Inflammatory macrophage (primary cell): ENCODE data around the gene DMXL2.
A peak's percentile ranks its signal among the peaks of the same experiment; 100 is the strongest.
"Not testable (repeated sequence)": the region's sequence is repeated elsewhere in the genome, so short reads cannot be mapped to it uniquely, and the experiment has no call there.

Experiments
- DNase-seq, 2 donors: peaks; one replicate each; pipeline ENCODE4 v3.0.0-alpha.2; 2020 to 2022
- total RNA-seq, 18 experiments: gene quantifications; one replicate each; lab custom pipeline; 2026; ENCODE audit warnings: mixed read lengths in 6 of 18, inconsistent platforms in 2 of 18; lab: John Stamatoyannopoulos, UW

DMXL2 gene, protein sequence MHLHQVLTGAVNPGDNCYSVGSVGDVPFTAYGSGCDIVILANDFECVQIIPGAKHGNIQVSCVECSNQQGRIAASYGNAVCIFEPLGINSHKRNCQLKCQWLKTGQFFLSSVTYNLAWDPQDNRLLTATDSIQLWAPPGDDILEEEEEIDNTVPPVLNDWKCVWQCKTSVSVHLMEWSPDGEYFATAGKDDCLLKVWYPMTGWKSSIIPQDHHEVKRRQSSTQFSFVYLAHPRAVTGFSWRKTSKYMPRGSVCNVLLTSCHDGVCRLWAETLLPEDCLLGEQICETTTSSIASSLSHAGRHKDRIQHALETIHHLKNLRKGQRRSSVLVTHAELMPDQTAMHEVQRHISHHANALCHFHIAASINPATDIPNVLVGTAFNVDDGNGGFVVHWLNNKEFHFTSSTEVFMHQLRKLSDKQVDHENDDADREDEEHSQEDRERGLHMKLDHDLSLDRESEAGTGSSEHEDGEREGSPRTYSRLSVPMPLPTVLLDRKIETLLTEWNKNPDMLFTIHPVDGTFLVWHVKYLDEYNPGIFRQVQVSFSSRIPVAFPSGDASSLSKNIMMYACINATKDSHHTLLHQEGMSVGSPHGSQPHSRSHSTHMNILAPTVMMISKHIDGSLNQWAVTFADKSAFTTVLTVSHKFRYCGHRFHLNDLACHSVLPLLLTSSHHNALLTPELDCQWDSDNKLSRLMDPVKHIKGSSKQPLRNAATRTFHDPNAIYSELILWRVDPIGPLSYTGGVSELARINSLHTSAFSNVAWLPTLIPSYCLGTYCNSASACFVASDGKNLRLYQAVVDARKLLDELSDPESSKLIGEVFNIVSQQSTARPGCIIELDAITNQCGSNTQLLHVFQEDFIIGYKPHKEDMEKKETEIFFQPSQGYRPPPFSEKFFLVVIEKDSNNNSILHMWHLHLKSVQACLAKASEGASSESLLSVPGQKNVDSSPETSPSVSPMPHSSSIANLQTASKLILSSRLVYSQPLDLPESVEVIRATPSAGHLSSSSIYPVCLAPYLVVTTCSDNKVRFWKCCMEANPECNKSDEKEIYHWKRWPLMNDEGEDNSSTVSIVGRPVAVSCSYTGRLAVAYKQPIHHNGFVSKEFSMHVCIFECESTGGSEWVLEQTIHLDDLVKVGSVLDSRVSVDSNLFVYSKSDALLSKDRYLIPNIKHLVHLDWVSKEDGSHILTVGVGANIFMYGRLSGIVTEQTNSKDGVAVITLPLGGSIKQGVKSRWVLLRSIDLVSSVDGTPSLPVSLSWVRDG (N-terminal part only)
- 344 to 1,193 (median 700) reads per million in 18 experiments for total RNA-seq

GRCh38 chr15:51622604-51623370, at the start of gene DMXL2:
Gene DMXL2 (minus strand): TSS chr15:51622771. CDS start chr15:51622545, 226 bp downstream.
- DNase-seq, result peak; percentile 93 to 94

DNA sequence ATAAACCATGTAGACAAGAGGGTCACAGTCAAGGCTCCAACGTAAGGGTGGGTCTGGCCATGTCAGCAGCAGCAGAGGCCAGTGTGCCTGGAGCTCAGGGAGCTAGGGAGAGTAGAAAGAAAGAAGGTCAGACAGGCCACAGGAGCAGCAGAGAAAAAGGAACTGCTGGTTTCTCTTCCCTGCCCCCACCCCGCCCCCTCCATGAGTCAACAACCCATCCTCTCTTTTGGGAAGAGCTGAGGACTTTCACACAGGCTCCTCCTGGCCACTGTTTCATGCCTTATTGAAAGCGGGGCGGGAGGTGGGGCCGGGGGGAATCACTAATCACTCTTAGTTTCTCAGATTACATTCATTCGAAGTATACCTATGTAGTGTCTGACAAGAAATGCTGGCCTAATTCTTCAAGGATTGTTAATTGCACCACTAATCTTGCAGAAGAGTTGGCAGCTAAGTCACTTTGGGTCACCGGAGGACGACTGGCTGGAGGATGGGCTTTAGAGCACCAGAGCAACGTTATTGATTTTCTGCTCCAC, 49.6 kb upstream of the DMXL2 start:
- DNase-seq, result peak; percentile 57 to 74

DNA sequence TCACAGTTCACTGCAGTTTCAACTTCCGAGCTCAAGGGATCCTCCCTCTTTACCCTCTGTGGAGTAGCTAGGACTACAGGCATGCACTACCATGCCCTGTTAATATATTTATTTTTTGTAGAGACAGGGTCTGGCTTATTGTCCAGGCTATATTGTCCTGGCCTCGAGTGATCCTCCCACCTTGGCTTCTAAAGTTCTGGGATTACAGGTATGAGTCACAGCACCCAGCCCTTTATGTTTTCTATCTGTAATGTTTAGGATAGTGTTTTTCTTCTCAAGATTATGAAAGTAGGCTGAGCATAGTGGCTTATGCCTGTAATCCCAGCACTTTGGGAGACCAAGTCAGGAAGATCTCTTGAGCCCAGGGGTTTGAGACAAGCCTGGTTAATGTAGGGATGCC, 46.8 kb upstream of the DMXL2 start:
- no peak for DNase-seq

DNA sequence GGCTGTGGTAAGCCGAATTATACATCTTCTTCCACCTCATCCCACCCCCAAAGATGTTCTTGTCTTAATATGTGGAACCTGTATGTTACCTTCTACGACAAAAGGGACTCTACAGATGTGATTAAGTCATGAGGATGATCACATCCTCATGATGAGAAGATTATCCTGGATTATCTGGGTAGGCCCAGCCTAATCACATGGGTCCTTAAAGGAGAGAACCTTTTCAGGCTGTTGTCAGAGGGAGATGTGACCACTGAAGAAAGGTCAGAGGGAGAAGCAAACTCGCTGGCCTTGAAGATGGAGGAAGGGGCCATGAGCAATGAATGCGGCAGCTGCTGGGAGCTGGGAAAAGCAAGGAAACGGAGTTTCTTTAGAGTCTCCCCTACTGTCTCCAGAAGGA, 45.9 kb upstream of the DMXL2 start:
- no peak for DNase-seq

GRCh38 chr15:51667478-51667877, 44.9 kb upstream of the DMXL2 start:
- no peak for DNase-seq

- DNase-seq, result no peak
Measured at GRCh38 chr15:51661072-51661471, 38.5 kb upstream of the DMXL2 start.

DNA sequence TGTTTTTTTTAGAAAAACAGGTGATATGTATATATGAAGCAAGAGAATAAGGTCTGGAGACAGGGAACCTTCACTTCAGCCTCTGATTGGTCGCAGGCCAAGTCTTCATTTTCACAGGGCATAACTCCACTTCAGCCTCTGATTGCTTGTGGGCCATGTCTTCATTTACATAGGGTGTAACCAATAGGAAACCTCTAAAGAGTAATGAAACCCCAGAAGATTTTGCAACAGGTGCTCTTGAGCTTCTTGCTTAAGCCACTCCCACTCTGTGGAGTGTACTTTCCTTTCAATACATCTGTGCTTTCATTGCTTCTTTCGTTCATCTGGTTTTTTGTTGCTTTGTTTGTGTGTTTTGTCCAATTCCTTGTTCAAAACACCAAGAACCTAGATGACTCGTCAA, 36.1 kb upstream of the DMXL2 start:
- peak; percentile 61 to 66 for DNase-seq

GRCh38 chr15:51655401-51656057, 33.0 kb upstream of the DMXL2 start:
- not testable (repeated sequence) for DNase-seq

DNA sequence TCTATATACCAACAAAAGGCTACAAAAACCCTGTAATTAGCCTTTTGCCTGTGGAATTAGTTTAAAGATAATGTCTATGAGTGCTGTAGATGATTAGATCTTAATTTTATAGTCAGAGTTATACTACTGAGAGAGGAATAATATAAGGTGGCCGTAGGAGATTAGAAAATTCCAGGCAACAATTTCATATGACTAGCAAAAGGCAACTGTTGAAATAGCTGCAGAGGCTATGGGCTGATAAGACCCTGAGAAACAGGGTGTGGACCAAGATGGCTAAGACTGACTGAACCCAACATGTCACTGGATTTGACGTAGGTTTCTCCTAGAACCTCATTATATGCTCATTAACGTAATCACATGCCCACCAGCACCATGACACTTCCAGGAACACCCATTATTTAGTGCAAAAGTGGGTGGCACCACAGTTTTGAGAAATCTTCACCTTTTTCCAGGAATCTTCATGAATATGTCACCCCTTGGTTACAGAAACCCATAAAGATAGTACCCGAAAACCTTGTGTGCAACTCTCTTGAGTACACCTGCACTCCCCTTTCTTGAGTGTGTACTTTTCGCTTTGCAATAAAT, 29.6 kb upstream of the DMXL2 start:
- DNase-seq, result no peak

GRCh38 chr15:51649659-51650521, 27.3 kb upstream of the DMXL2 start:
- peak; percentile 77 to 86 for DNase-seq

- DNase-seq, result not testable (repeated sequence)
Measured at GRCh38 chr15:51648643-51649042, 26.1 kb upstream of the DMXL2 start.

GRCh38 chr15:51648101-51648500, 25.5 kb upstream of the DMXL2 start:
- not testable (repeated sequence) for DNase-seq

GRCh38 chr15:51647128-51647562, 24.6 kb upstream of the DMXL2 start:
- peak; percentile 88 to 89 for DNase-seq

DNA sequence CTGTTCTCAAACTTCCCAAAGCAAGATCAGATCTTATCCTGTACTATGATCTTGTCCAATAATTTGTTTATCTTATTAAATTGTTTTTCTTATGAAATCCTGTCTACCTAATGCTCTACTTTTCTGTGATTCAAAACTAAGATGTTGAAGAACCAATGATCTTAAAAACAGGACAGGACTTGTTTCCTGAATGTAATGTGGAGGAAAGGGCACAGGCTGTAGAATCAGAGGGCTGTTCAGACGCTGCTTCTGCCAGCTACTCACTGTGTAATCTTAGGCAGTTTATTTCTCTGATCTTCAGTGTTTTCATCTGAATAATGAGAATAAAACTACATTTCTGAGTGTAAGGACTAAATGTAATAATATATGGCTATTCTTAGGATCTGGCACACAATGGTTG, 20.1 kb upstream of the DMXL2 start:
- no peak for DNase-seq

GRCh38 chr15:51641490-51642130, 19.0 kb upstream of the DMXL2 start:
- peak; percentile 48 to 67 for DNase-seq

DNA sequence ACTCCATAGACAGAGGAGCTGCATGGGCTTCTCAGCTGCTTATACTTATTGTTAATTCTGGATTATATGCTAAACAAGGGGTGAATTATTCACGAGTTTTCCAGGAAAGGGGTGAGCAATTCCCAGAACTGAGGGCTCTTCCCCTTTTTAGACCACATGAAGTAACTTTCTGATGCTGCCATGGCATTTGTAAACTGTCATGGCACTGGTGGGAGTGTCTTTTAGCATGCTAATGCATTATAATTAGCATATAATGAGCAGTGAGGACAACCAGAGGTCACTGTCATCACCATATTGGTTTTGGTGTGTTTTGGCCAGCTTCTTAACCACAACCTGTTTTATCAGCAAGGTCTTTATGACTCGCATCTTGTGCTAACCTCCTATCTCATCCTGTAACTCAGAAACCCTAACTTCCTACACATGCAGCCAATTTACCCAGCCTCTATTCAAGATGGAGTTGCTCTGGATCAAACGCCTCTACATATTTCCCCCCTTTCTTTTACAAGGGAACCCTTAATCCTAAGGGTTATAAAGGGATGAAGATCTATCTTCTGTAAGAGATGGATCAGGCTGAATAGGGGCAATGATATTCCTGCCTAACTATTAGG, 12.1 kb upstream of the DMXL2 start:
- peak; percentile 85 to 94 for DNase-seq

GRCh38 chr15:51629612-51630011, 7.0 kb upstream of the DMXL2 start:
- DNase-seq, result peak; percentile 91 to 97

DNA sequence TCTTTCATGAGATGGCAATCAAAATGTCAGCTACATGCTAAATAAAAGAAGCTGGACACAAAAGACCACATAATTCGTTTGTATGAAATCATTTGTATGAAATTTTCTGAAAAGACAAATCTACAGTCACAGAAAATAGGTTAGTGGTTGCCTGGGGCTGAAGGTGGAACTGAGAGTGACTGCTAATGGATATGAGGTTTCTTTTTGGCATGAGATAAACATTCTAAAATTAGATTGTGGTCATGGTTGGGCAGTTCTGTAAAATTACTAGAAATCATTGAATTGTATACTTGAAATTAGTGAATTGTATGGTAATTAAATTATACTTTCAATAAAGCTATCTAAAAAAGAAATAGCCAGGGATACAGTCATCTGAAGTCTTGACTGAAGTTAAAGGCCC, 2.7 kb upstream of the DMXL2 start:
- peak; percentile 23 to 34 for DNase-seq

- no peak for DNase-seq
Measured at GRCh38 chr15:51624022-51624421, 1.5 kb upstream of the DMXL2 start.
